Vein endothelial cell (primary cell): ENCODE data around the gene VPS41. TPM values are rescaled to one million over a fixed set of nuclear protein-coding genes. Genes with fewer than 3 reads are reported as not detected.

Source experiments
- total RNA-seq: library from RNA; depleted of rRNA; stranded (reverse); fragments of >200 nt; gene quantifications from 2 replicates; pipeline ENCODE4 v1.2.3, GENCODE V29; 2012

Gene VPS41
- total RNA-seq: 40.8 and 67.3 TPM in 2 replicates

GRCh38 chr7:38908759-38909335 lies at the start of gene VPS41:
Gene VPS41, minus strand, starts transcription at chr7:38909191. Its CDS starts 17 bp downstream, at chr7:38909174.

Other genes with a start within 250 kb of the VPS41 start
- not detected in 2 replicates for gene POU6F2, start 68.7 kb upstream of the VPS41 start, total RNA-seq